ENCODE measurements around the gene AGPAT4. TPM values are rescaled to one million over a fixed set of nuclear protein-coding genes. Genes with fewer than 3 reads are reported as not detected.

AGPAT4 gene
- total and polyA plus RNA-seq, 2 donors (not counting 1 experiment from before 2014, with no cell fraction given): 4.4 to 6.1 TPM

GRCh38 chr6:161141173-161141572 lies 132.7 kb downstream of the AGPAT4 start:
- WGBS (ENCODE audit: insufficient coverage): 93% methylated on average over 11 of the region's 11 CpGs
- Histone ChIP-seq H3K36me3 (replicated peaks in 1 of 2; ENCODE audit: control extremely low read depth in 1 of 2, control insufficient read depth in 1 of 2, extremely low read depth in 1 of 2, insufficient read depth in 2 of 2, low read length in 1 of 2) (no peaks in the 10 kb centered on the region), H4K20me1 (ENCODE audit: control insufficient read depth, insufficient read depth, low read length, poor library complexity, severe bottlenecking) (no peaks in the 10 kb centered on the region), H3K27ac (ENCODE audit: low read length in 2 of 2) (no peak overlapping the region), H3K79me2 (ENCODE audit: control insufficient read depth, insufficient read depth, low read length) (no peaks in the 10 kb centered on the region), H3K4me1 (ENCODE audit: control insufficient read depth in 2 of 2, insufficient read depth in 2 of 2, low read length in 2 of 2) (peaks cover under 1 to 7% of the 10 kb centered on the region in 2 donors), H3K27me3 (replicated peaks in 1 of 4; ENCODE audit: control extremely low read depth in 1 of 4, control insufficient read depth in 3 of 4, insufficient read depth in 4 of 4, low read length in 3 of 4) (no peaks in the 10 kb centered on the region), H2AFZ (ENCODE audit: insufficient read depth, low read depth, low read length, poor library complexity, severe bottlenecking) (no peak overlapping the region), H3K4me2 (replicated peaks; ENCODE audit: low read depth, low read length, poor library complexity, severe bottlenecking) (no peak overlapping the region), H3K4me3 (ENCODE audit: control extremely low read depth in 1 of 5, extremely low read depth in 1 of 5, insufficient read depth in 1 of 5, low read depth in 2 of 5, low read length in 4 of 5) (no peak overlapping the region), H3K9me3 (ENCODE audit: control extremely low read depth in 1 of 3, control insufficient read depth in 2 of 3, insufficient read depth in 1 of 3, low read length in 2 of 3) (no peaks in the 10 kb centered on the region), H3K9ac (ENCODE audit: low read length) (no peak overlapping the region)
- Mint-ChIP-seq H3K4me3 (no peak overlapping the region), H3K4me1 (peaks cover 3% of the 10 kb centered on the region), H3K27me3 (no peaks in the 10 kb centered on the region), H3K27ac (no peak overlapping the region), H3K9me3 (ENCODE audit: insufficient read depth) (no peaks in the 10 kb centered on the region)
- DNase-seq (no peak), ATAC-seq (ENCODE audit: low read depth) (no peak)
- TF ChIP-seq EZH2 (IDR thresholded peaks at IDR 0.05; ENCODE audit: borderline replicate concordance, insufficient read depth, low read depth, low read length, poor library complexity, severe bottlenecking) (no peak), CTCF (IDR thresholded peaks at IDR 0.05) (no peak)
- intact Hi-C loops (cut with micrococcal nuclease): no loop called here
- CTCF ChIA-PET: no interaction called here
- POLR2A ChIA-PET: no interaction called here

- Histone ChIP-seq H3K9ac (ENCODE audit: low read length) (no peak overlapping the region), H3K27me3 (replicated peaks in 1 of 4; ENCODE audit: control extremely low read depth in 1 of 4, control insufficient read depth in 3 of 4, insufficient read depth in 4 of 4, low read length in 3 of 4) (no peaks in the 10 kb centered on the region), H3K4me1 (ENCODE audit: control insufficient read depth in 2 of 2, insufficient read depth in 2 of 2, low read length in 2 of 2) (peaks cover 7 to 13% of the 10 kb centered on the region in 2 donors), H3K27ac (ENCODE audit: low read length in 2 of 2) (no peak overlapping the region), H4K20me1 (ENCODE audit: control insufficient read depth, insufficient read depth, low read length, poor library complexity, severe bottlenecking) (no peaks in the 10 kb centered on the region), H2AFZ (ENCODE audit: insufficient read depth, low read depth, low read length, poor library complexity, severe bottlenecking) (no peak overlapping the region), H3K4me2 (replicated peaks; ENCODE audit: low read depth, low read length, poor library complexity, severe bottlenecking) (no peak overlapping the region), H3K9me3 (ENCODE audit: control extremely low read depth in 1 of 3, control insufficient read depth in 2 of 3, insufficient read depth in 1 of 3, low read length in 2 of 3) (no peaks in the 10 kb centered on the region), H3K79me2 (ENCODE audit: control insufficient read depth, insufficient read depth, low read length) (no peaks in the 10 kb centered on the region), H3K36me3 (replicated peaks in 1 of 2; ENCODE audit: control extremely low read depth in 1 of 2, control insufficient read depth in 1 of 2, extremely low read depth in 1 of 2, insufficient read depth in 2 of 2, low read length in 1 of 2) (no peaks in the 10 kb centered on the region), H3K4me3 (ENCODE audit: control extremely low read depth in 1 of 5, extremely low read depth in 1 of 5, insufficient read depth in 1 of 5, low read depth in 2 of 5, low read length in 4 of 5) (no peak overlapping the region)
- Mint-ChIP-seq H3K9me3 (ENCODE audit: insufficient read depth) (no peaks in the 10 kb centered on the region), H3K4me3 (no peak overlapping the region), H3K4me1 (peaks cover 9% of the 10 kb centered on the region), H3K27me3 (no peaks in the 10 kb centered on the region), H3K27ac (no peak overlapping the region)
- ATAC-seq (ENCODE audit: low read depth) (no peak), DNase-seq (no peak)
- intact Hi-C loops (cut with micrococcal nuclease): no loop called here
- WGBS (ENCODE audit: insufficient coverage): 93% methylated on average over 9 of the region's 10 CpGs
- CTCF ChIA-PET: no interaction called here
- TF ChIP-seq CTCF (IDR thresholded peaks at IDR 0.05): no peak
- no peak for TF ChIP-seq EZH2 (IDR thresholded peaks at IDR 0.05; ENCODE audit: borderline replicate concordance, insufficient read depth, low read depth, low read length, poor library complexity, severe bottlenecking)
- POLR2A ChIA-PET: no interaction called here
Measured at GRCh38 chr6:161140554-161140875, 133.3 kb downstream of the AGPAT4 start.

Measured in B cell (primary cell).